Natural killer cell treated with Interleukin-12 subunit alpha and Interleukin-12 subunit beta and Interleukin-15 and Interleukin-18, amount 100 ng/mL, for 72 hours (primary cell): Measurements from ENCODE around the gene INSRR. TPM values are rescaled to one million over a fixed set of nuclear protein-coding genes. Genes with fewer than 3 reads are reported as not detected.

Experiments used
- ATAC-seq, 2 donors: fragments of 150-1000 bp; cut with Tn5 transposase in 1 of 2; sonication (Bioruptor Pico), chemical (Tn5 transposase) in 1 of 2; 2 replicates each; pipeline ENCODE4 v1.10.0; 2021
- DNase-seq: peaks from one replicate; pipeline ENCODE4 v3.0.0; 2022; ENCODE audit warnings: low spot score
- H3K27ac Mint-ChIP-seq, 2 donors: 1 replicate in 1 of 2; 2 replicates in 1 of 2; pipeline ENCODE4 v1.8.0; 2022; ENCODE audit warnings: mixed read lengths in 2 of 2, mild to moderate bottlenecking in 1 of 2, moderate library complexity in 1 of 2
- H3K27me3 Mint-ChIP-seq, 2 donors: 1 replicate in 1 of 2; 2 replicates in 1 of 2; pipeline ENCODE4 v1.8.0; 2022; ENCODE audit warnings: mixed read lengths in 2 of 2
- H3K36me3 Mint-ChIP-seq: one replicate; pipeline ENCODE4 v1.8.0; 2022; ENCODE audit warnings: mixed read lengths
- H3K4me1 Mint-ChIP-seq, 2 donors: 1 replicate in 1 of 2; 2 replicates in 1 of 2; pipeline ENCODE4 v1.8.0; 2022; ENCODE audit warnings: low read depth in 2 of 2, mixed read lengths in 2 of 2, mild to moderate bottlenecking in 1 of 2
- H3K4me3 Mint-ChIP-seq: one replicate; pipeline ENCODE4 v1.8.0; 2022; ENCODE audit warnings: mixed read lengths
- H3K9me3 Mint-ChIP-seq: 2 replicates; pipeline ENCODE4 v1.8.0; 2022; ENCODE audit warnings: mixed read lengths
- total RNA-seq, 2 donors: library from RNA; stranded (reverse); gene quantifications; one replicate each; pipeline ENCODE4 v1.2.3, GENCODE V29; 2022

Gene INSRR
- total RNA-seq, 2 donors from 2014 or later: 0.14 TPM

- Mint-ChIP-seq H3K4me1 (peaks cover 26 to 38% of the 10 kb centered on the region in 2 donors), H3K27ac (peak within 1 kb of the TSS in 1 of 2 donors; percentile 44), H3K36me3 (no peaks in the 10 kb centered on the region), H3K9me3 (no peaks in the 10 kb centered on the region), H3K27me3 (peaks cover 33% of the 10 kb centered on the region in 2 donors), H3K4me3 (peak within 1 kb of the TSS; percentile 90)
- DNase-seq: no peak
- ATAC-seq: peak; percentile 75 to 85
Observed at GRCh38 chr1:156860628-156861423, 1.9 kb upstream of the INSRR start, which contains the start of gene NTRK1. Gene NTRK1, plus strand, starts transcription at chr1:156860865. Its CDS starts 70 bp downstream, at chr1:156860935.

DNA sequence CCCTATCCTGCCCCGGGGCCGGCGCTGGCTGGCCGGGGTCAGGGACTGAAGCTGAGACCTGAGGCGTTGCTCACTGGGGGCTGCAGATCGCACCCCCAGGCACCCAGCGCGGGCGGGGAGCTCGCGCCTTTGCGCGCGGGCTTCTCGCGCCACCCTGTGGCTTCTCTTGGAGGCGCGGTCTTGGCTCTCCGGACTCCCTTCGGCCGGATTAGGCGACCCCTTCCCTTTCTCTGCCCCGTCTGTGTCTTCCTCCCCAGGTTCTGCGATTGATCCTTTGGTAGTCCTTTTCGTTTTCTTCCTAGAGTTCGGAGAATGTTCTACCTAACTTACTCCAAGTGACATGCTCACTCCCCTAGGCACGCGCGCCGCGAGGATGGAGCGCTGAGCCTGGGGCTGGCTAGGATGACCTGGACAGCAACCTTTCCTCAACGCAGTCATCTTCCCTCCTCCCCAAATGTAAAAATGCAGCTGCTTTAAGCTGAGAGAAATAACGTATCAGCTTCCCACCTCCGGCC, 1.3 kb upstream of the INSRR start:
- peaks cover 26 to 32% of the 10 kb centered on the region in 2 donors for H3K4me1 Mint-ChIP-seq
- DNase-seq: no peak
- H3K36me3 Mint-ChIP-seq: no peaks in the 10 kb centered on the region
- no peaks in the 10 kb centered on the region for H3K9me3 Mint-ChIP-seq
- peaks cover 33% of the 10 kb centered on the region in 2 donors for H3K27me3 Mint-ChIP-seq
- no peak overlapping the region for H3K27ac Mint-ChIP-seq
- peak; percentile 77 to 82 for ATAC-seq
- peak overlapping the region; percentile 90 for H3K4me3 Mint-ChIP-seq

DNA sequence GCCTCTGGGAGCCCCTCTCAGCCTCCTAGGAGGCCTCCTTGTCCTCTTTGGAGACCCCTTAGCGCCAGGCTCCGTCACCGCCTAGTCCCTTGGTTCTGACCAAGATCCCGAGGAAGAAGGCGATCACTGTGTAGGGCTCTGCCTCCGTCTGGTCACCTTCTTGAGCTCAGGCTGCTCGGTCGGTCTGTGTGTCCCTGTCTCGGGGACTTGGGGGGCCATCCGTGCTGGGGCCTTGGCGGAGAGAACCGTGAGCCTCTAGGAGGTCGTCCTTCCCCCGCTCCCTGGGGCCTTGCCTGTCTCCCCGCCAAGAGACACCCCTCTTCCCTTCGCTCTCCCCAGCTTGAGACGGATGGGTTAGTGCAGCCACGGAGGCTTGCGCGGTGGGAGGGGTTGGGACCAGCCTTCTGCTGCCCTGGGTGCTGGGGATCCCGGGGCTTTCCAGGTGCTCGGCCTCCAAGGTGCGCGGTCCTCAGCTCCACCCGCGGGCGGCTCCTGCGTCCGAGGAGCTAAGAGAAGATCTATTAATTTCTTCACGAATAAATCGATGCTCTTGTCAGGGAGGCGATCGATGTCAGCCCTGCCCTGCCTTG, 701 bp upstream of the INSRR start:
- Mint-ChIP-seq H3K9me3 (no peaks in the 10 kb centered on the region), H3K27ac (no peak overlapping the region), H3K4me1 (peaks cover 26 to 32% of the 10 kb centered on the region in 2 donors), H3K36me3 (no peaks in the 10 kb centered on the region), H3K27me3 (peaks cover 33 to 36% of the 10 kb centered on the region in 2 donors), H3K4me3 (peak overlapping the region; percentile 90)
- ATAC-seq (peak; percentile 37 to 46), DNase-seq (no peak)

DNA sequence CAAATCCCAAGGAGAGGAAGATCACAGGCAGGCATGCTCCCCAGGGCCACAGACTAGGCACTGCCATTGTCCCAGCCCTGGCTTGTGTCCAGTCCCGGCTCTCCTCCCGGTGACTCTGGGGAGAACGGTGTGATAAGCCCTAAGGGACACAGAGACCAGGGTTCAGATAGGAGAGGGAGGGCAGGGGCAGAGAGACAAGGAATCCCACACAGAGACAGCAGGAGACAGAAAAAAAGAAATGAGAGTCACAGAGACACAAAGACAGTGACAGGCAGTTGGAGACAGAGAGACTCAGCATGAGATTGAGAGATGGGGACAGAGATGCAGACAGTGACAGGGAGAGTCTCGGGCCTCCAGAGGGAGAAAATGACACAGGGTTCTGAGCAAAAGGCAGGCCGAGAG, 361 bp downstream of the INSRR start:
- peak overlapping the region; percentile 19 to 33 for H3K27ac Mint-ChIP-seq
- H3K27me3 Mint-ChIP-seq: peaks cover 27 to 28% of the 10 kb centered on the region in 2 donors
- DNase-seq (no peak), ATAC-seq (no peak)
- H3K9me3 Mint-ChIP-seq: no peaks in the 10 kb centered on the region
- no peaks in the 10 kb centered on the region for H3K36me3 Mint-ChIP-seq
- peaks cover 26% of the 10 kb centered on the region in 2 donors for H3K4me1 Mint-ChIP-seq
- peak overlapping the region; percentile 64 for H3K4me3 Mint-ChIP-seq

GRCh38 chr1:156857532-156857931, 1.4 kb downstream of the INSRR start:
- H3K4me1 Mint-ChIP-seq: peaks cover 18 to 22% of the 10 kb centered on the region in 2 donors
- H3K27ac Mint-ChIP-seq: no peak overlapping the region
- H3K9me3 Mint-ChIP-seq: no peaks in the 10 kb centered on the region
- DNase-seq: no peak
- no peak overlapping the region for H3K4me3 Mint-ChIP-seq
- H3K27me3 Mint-ChIP-seq: peaks cover 18 to 25% of the 10 kb centered on the region in 2 donors
- no peak for ATAC-seq
- H3K36me3 Mint-ChIP-seq: no peaks in the 10 kb centered on the region

DNA sequence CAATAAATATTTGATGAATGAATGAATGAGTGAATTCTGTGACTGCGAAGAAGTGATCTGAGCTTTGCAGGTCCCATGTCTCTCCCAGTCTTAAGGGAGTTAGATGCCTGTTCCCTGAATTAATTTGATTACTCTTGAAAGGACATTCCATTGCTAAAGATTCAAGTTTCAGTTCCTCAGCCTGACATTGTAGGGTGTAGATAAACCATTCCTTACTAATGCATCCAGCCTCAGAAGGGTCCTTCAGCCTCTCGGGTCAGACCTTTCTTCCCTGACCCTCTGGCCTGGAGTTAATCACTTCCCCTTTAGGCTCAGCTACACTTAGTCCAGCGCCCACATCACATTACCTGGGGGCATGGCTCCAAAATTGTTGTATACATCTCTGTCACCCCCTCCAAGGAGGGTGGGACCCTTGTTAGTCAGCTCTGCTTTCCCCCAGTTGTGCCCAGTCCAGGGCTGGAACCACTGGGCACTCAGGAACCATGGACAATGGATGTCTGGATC, 2.6 kb downstream of the INSRR start:
- Mint-ChIP-seq H3K27me3 (peaks cover 18 to 19% of the 10 kb centered on the region in 2 donors), H3K36me3 (no peaks in the 10 kb centered on the region), H3K27ac (no peak overlapping the region), H3K4me3 (no peak overlapping the region), H3K9me3 (no peaks in the 10 kb centered on the region), H3K4me1 (peaks cover 15 to 19% of the 10 kb centered on the region in 2 donors)
- no peak for ATAC-seq
- DNase-seq: no peak

- DNase-seq (no peak), ATAC-seq (no peak)
- Mint-ChIP-seq H3K4me1 (peaks cover 8 to 9% of the 10 kb centered on the region in 2 donors), H3K36me3 (no peaks in the 10 kb centered on the region), H3K4me3 (no peak overlapping the region), H3K9me3 (no peaks in the 10 kb centered on the region), H3K27me3 (peaks cover 12 to 15% of the 10 kb centered on the region in 2 donors), H3K27ac (peak overlapping the region in 1 of 2 donors; percentile 11)
Observed at GRCh38 chr1:156854634-156855033, 4.3 kb downstream of the INSRR start.

DNA sequence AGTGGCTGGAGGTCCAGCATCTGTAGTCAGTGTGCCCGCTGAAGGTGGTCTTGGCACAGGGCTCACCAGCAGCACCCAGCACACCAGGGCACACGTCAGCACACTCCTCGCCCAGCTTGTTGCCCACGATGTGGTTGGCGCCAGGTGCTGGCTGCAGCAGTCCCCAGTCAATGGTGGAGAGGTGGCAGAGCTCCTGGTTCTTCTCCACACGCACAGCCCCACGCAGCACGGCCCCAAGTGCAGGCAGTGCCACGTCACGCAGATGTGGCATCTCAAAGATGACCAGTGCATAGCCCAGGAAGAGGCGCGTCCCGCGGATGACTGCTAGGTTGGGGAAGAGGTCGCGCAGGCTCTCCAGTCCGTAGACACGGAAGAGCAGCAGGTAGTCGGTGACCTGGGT, 5.2 kb downstream of the INSRR start:
- Mint-ChIP-seq H3K4me1 (peaks cover 7 to 12% of the 10 kb centered on the region in 2 donors), H3K9me3 (no peaks in the 10 kb centered on the region), H3K36me3 (no peaks in the 10 kb centered on the region), H3K27me3 (peaks cover 9 to 15% of the 10 kb centered on the region in 2 donors), H3K4me3 (no peak overlapping the region), H3K27ac (no peak overlapping the region)
- ATAC-seq: no peak
- no peak for DNase-seq

DNA sequence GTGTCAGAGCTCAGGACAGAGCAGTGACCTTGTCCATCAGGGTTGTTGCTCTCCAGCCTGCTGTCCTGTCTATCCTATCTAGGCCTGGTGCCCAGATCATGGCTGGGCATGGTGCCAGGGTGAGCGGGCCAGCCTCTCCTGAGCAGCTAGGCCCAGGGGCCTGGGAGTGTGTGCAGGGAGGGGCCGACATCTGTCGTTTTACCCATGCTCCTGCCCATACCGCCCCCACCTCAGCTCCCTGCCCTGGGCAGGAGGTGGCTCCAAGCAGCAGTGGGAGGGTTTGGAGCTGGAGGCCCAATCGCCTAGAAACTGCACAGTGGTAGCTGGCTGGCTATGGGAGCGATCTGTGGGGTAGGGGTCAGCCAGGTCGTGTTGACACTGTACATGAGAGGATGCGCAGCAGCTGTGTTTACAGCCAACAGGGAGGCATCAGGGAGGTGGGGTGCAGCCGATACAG, 6.5 kb downstream of the INSRR start:
- Mint-ChIP-seq H3K9me3 (no peaks in the 10 kb centered on the region), H3K27me3 (peaks cover 0 to 12% of the 10 kb centered on the region in 2 donors), H3K36me3 (no peaks in the 10 kb centered on the region), H3K4me3 (no peak overlapping the region), H3K27ac (no peak overlapping the region), H3K4me1 (peaks cover 6 to 15% of the 10 kb centered on the region in 2 donors)
- DNase-seq: no peak
- no peak for ATAC-seq

DNA sequence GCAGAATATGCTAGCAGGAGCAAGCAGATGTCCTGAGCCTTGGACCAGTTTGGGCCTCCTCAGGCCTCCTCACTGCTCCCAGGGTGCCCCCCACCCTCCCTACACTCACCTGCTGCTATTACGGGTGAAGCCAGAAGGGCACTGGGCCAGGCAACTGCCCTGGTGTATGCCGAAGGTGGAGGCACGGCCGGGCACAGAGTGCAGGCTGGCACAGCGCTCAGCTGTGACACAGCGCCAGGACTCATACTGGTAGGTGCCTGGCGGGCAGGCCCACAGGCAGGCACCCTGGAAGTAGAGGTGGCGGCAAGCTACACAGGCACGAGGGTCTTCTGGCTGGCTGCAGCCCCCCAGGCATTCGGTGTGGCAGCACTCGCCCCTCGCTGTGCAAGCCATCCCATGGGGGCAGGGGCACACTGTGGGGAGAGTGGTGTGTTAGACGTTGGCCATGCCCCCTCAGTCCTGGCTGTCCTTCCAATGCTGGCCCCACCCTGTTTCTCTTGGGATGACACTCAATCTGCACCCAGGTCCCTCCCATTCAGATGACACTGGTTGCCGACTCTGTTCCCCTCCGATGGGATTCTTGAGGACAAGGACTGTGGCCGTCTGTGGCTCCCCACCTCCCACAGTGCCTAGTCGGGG, 7.0 kb downstream of the INSRR start:
- ATAC-seq: no peak
- H3K27ac Mint-ChIP-seq: no peak overlapping the region
- no peak overlapping the region for H3K4me3 Mint-ChIP-seq

GRCh38 chr1:156849151-156849496, 9.8 kb downstream of the INSRR start:
- DNase-seq (no peak), ATAC-seq (no peak)
- Mint-ChIP-seq H3K9me3 (no peaks in the 10 kb centered on the region), H3K36me3 (no peaks in the 10 kb centered on the region), H3K4me1 (peaks cover 11 to 28% of the 10 kb centered on the region in 2 donors), H3K4me3 (no peak overlapping the region), H3K27me3 (peaks cover 17 to 23% of the 10 kb centered on the region in 2 donors), H3K27ac (peak overlapping the region in 1 of 2 donors; percentile 76)

More for the DNA sequence above, 7.0 kb downstream of the INSRR start:
- no peak for DNase-seq
- Mint-ChIP-seq H3K27me3 (peaks cover 3 to 17% of the 10 kb centered on the region in 2 donors), H3K36me3 (no peaks in the 10 kb centered on the region), H3K4me1 (peaks cover 6 to 17% of the 10 kb centered on the region in 2 donors), H3K9me3 (no peaks in the 10 kb centered on the region)

GRCh38 chr1:156848461-156849150, 10.3 kb downstream of the INSRR start:
- peaks cover 22 to 26% of the 10 kb centered on the region in 2 donors for H3K27me3 Mint-ChIP-seq
- H3K4me1 Mint-ChIP-seq: peaks cover 11 to 31% of the 10 kb centered on the region in 2 donors
- DNase-seq: peak; percentile 83
- H3K4me3 Mint-ChIP-seq: no peak overlapping the region
- no peaks in the 10 kb centered on the region for H3K36me3 Mint-ChIP-seq
- peak; percentile 84 to 86 for ATAC-seq
- H3K9me3 Mint-ChIP-seq: no peaks in the 10 kb centered on the region
- peak overlapping the region in 1 of 2 donors; percentile 76 for H3K27ac Mint-ChIP-seq
